Measurements from ENCODE around the gene SRP68. TPM values are rescaled to one million over a fixed set of nuclear protein-coding genes. Genes with fewer than 3 reads are reported as not detected.

The SRP68 gene
- polyA plus RNA-seq, 2 of the 4 experiments (the other 2 are of a cell fraction), result 121 to 139 TPM

GRCh38 chr17:76004750-76005262 lies 67.5 kb downstream of the SRP68 start:
- no peak for FAIRE-seq
- Histone ChIP-seq H3K9me3 (no peaks in the 10 kb centered on the region), H3K4me2 (no peak overlapping the region), H3K4me1 (peaks cover 3% of the 10 kb centered on the region; the same call in 1 of the 3 replicates), H3K4me3 (no peak overlapping the region), H3K27ac (0 out of 6 replicates have a peak overlapping the region, but pooled peaks of 1 of the 2 experiments have one; percentile 12)
- DNase-seq (ENCODE audit: low read depth in 1 of 2, low spot score in 1 of 2), result no peak
- TF ChIP-seq BHLHE40 (IDR thresholded peaks at IDR 0.05; ENCODE audit: low read depth, low read length), result no peak
- TF ChIP-seq RARB (CRISPR knock-in tag; IDR thresholded peaks at IDR 0.05), result no peak
- no peak for TF ChIP-seq REST (IDR thresholded peaks at IDR 0.05)
- no peak for TF ChIP-seq HDAC2 (IDR thresholded peaks at IDR 0.05)
- TF ChIP-seq KDM5A (IDR thresholded peaks at IDR 0.05), result no peak
- TF ChIP-seq E2F6 (IDR thresholded peaks at IDR 0.05; ENCODE audit: borderline replicate concordance, low read depth), result no peak
- TF ChIP-seq FOXS1 (CRISPR knock-in tag; IDR thresholded peaks at IDR 0.05), result no peak
- TF ChIP-seq ELK1 (IDR thresholded peaks at IDR 0.05; ENCODE audit: low read depth, low read length), result no peak
- no peak for TF ChIP-seq SMC3 (IDR thresholded peaks at IDR 0.05)
- TF ChIP-seq JUN (IDR thresholded peaks at IDR 0.05), result no peak
- TF ChIP-seq TP53 (CRISPR knock-in tag; IDR thresholded peaks at IDR 0.05), result no peak
- no peak for TF ChIP-seq SREBF2 (IDR thresholded peaks at IDR 0.05)
- no peak for TF ChIP-seq HOXB5 (CRISPR knock-in tag; IDR thresholded peaks at IDR 0.05)
- TF ChIP-seq POLR2A (IDR thresholded peaks at IDR 0.05; ENCODE audit: low read length), result no peak
- no peak for TF ChIP-seq NR3C1 (IDR thresholded peaks at IDR 0.05)
- no peak for TF ChIP-seq USF2 (IDR thresholded peaks at IDR 0.05)
- POLR2A ChIA-PET, result interaction anchor here (0.7 to 1.1 kb wide), 2 partner anchors 99 to 137 kb away, joined by 3 to 4 read pairs; no protein-coding TSS in a partner anchor
- CTCF ChIA-PET, result interaction anchor here (0.6 to 24.2 kb wide), 40 partner anchors 9 to 380 kb away, joined by 3 to 408 read pairs (median 4); partner anchors contain the start of genes EVPL, EXOC7, MRPL38 and SPHK1
- ATAC-seq, result no peak
- 63% methylated on average over 8 of the region's 8 CpGs for WGBS (ENCODE audit: missing lambda C conversion rate)

GRCh38 chr17:76003915-76004314 lies 68.4 kb downstream of the SRP68 start:
- TF ChIP-seq CEBPB (IDR thresholded peaks at IDR 0.05), result no peak
- no peak for TF ChIP-seq REST (IDR thresholded peaks at IDR 0.05)
- TF ChIP-seq NFE2L2 (conservative IDR thresholded peaks at IDR 0.05; ENCODE audit: low read length), result no peak
- no peak for TF ChIP-seq HEYL (CRISPR knock-in tag; IDR thresholded peaks at IDR 0.05)
- no peak for TF ChIP-seq ZNF302 (CRISPR knock-in tag; IDR thresholded peaks at IDR 0.05)
- no peak for TF ChIP-seq BHLHE40 (IDR thresholded peaks at IDR 0.05; ENCODE audit: low read depth, low read length)
- no peak for TF ChIP-seq SMC3 (IDR thresholded peaks at IDR 0.05)
- no peak for TF ChIP-seq BCL3 (IDR thresholded peaks at IDR 0.05)
- POLR2A ChIA-PET, result interaction anchor here (0.7 kb wide), 1 partner anchor 138 kb away, joined by 4 read pairs; no protein-coding TSS in a partner anchor
- Histone ChIP-seq H3K4me3 (no peak overlapping the region), H3K4me1 (peaks cover 3% of the 10 kb centered on the region; the same call in 1 of the 3 replicates), H3K4me2 (no peak overlapping the region), H3K27ac (no peak overlapping the region), H3K9me3 (no peaks in the 10 kb centered on the region)
- no peak for FAIRE-seq
- CTCF ChIA-PET, result interaction anchor here (0.6 to 24.2 kb wide), 19 partner anchors 8 to 276 kb away, joined by 3 to 408 read pairs (median 7); partner anchors contain the start of genes EVPL, EXOC7, MRPL38 and TRIM65
- DNase-seq (ENCODE audit: low read depth in 1 of 2, low spot score in 1 of 2), result no peak
- 95% methylated on average over 6 of the region's 6 CpGs for WGBS (ENCODE audit: missing lambda C conversion rate)
- no peak for ATAC-seq

Measured in A549 (cell line).